GM20000 (cell line): ENCODE measurements around the gene HAL.

Experiments
- DNase-seq: peaks from one replicate; pipeline ENCODE4 v3.0.0; 2012; ENCODE audit warnings: low spot score
- CTCF ChIP-seq: IDR thresholded peaks from 2 replicates; pipeline ENCODE4 v1.5.1; 2012; ENCODE audit warnings: mild to moderate bottlenecking, control low read depth; ENCODE audit errors: extremely low read depth, missing control alignments

HAL gene

GRCh38 chr12:96006727-96007126, 10.6 kb upstream of the HAL start:
- no peak for TF ChIP-seq CTCF
- no peak for DNase-seq

DNA sequence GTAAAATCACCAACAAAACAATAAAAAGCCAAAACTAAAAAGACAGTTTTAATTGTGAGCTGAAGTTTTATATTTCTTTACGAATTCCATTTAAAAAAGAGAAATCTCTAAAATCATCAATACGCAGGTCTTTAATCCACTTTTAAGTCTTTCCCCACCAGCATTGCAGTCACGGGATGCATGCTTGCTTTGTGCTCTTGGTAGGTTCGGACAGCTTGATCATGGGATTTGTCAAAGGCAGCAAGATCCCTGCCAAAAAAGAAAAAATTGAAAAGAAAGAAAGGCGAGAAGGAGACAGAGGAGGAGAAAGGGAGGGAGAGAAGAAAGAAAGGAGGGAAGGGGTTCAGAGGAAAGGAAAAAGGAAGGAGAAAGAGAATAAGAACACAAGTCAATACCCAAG, 4.7 kb upstream of the HAL start:
- DNase-seq: no peak
- TF ChIP-seq CTCF: no peak

DNA sequence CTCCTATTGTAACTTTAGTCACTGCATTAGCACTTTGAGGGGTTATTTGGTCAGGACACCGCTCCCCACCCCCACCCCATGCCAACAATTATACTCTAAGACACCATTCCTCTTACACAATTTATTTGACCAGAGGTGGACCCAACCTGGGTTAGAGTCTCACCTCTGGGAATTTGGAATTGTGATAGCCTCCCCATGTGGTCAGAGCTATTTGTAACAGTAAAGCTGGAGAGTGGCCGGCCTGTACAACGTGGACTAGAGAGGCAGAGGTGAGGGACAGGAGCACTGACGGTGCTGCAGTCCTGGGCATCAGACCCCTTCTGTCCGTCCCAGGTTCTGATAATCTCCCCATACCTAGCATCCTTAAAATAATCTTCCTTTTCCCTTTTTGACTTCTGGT, 3.3 kb upstream of the HAL start:
- TF ChIP-seq CTCF: no peak
- DNase-seq: no peak

- peak; percentile 58 for TF ChIP-seq CTCF
- peak; percentile 78 for DNase-seq
Measured at GRCh38 chr12:95998611-95999286, 2.6 kb upstream of the HAL start.

GRCh38 chr12:95997911-95998510, 1.9 kb upstream of the HAL start:
- no peak for TF ChIP-seq CTCF
- no peak for DNase-seq

DNA sequence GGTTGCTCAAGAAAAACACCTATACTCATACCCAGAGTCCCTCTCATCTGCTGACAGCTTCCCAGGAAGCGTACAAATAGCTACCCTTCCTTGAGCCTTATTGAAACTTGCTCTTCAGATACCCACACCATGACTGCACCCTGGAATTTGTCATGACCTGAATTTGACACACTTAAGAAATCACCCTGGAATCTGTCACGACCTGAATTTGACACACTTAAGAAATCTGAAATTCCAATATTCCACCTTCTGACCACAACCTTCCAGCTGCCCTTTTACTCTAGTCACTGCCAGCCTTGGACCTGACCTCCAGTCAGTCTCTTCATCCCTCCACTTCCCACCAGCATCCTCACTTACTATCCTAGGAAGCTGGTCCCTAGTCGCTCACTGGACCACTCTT, 1.1 kb upstream of the HAL start:
- no peak for DNase-seq
- TF ChIP-seq CTCF: no peak

DNA sequence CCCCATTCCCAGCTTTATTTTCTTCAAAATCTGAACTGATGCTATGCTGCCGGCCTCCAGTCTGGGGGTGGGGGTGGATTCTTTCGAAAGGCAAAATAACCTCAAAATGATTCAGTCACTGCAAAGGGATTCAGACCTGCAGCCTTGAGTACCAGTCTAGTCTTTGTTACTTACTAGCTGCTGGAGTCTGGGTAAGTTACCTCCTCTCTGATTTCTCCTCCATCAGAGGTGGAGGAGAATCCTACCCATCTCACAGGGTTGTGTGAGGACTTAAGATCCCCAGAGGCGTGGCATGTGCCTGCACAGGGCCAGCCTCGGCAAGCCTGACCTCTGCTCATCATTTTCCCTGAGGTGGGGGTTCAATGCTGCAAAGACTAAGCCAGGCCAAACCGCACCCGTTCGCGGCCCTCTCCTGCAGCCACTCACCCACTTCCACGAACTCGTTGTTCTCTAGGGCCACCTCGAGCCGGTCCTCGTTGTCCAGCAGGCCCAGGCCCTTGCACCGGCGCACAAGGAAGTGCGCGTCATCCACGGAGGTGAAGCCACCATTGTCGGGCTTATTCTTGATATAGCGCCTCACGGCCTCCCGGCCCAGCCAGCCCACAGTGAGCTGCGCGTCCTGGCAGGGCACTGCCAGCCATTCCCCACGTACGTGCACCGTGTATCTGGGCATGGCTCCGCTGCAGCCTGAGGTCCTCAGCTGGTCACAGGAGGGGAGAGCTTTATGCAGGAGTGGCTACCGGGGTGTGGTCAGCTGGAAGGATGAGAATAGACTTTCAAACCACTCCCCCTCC, 709 bp downstream of the HAL start:
- no peak for DNase-seq
- no peak for TF ChIP-seq CTCF
